Omental fat pad (tissue), 4 donors: ENCODE results near the gene CYTH3. TPM values are rescaled to one million over a fixed set of nuclear protein-coding genes. Genes with fewer than 3 reads are reported as not detected.

ENCODE experiments used
- ATAC-seq: fragments of 150-250 bp; one replicate; pipeline ENCODE4 v1.9.1; 2016; ENCODE audit warnings: mild to moderate bottlenecking, moderate library complexity; ENCODE audit not compliant: low FRiP score
- DNase-seq: peaks from one replicate; pipeline ENCODE4 v3.0.0-alpha.2; 2019; ENCODE audit warnings: low spot score
- CTCF ChIP-seq, 3 donors: fragments of 450-650 bp; IDR thresholded peaks; one replicate each; pipeline ENCODE4 v1.5.1; 2016 to 2017; ENCODE audit warnings: antibody characterized with exemption in 3 of 3, mild to moderate bottlenecking in 3 of 3, moderate library complexity in 2 of 3
- total RNA-seq, 4 donors: library from RNA; depleted of rRNA; stranded (reverse); fragments of >200 nt; gene quantifications; one replicate each; pipeline ENCODE4 v1.1.0, GENCODE V29; 2016

CYTH3 gene
- total RNA-seq, 4 donors from 2014 or later = 34.2 to 87.0 (median 60.2) TPM

- TF ChIP-seq CTCF (IDR thresholded peaks at IDR 0.05) = no peak
Observed at GRCh38 chr7:6279937-6280336, 7.5 kb upstream of the CYTH3 start.

DNA sequence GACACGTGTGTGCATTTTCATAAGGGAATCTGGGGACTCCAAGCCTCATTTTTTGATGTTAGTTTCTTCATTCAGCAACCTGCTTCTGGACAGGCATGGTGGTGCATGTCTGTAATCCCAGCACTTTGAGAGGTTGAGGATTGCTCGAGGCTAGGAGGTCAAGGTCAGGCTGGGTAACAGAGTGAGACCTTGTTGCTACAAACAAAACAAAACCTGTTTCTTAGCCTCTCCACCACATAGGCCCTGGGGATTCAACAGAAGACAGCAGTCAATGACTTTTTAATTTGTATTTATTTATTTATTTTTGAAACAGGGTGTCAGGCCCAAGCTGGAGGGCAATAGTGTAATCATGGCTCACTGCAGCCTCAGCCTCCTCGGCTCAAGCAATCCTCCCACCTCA lies 6.9 kb upstream of the CYTH3 start:
- DNase-seq = no peak
- no peak for ATAC-seq
- TF ChIP-seq CTCF (IDR thresholded peaks at IDR 0.05) = no peak

More at GRCh38 chr7:6279937-6280336, 7.5 kb upstream of the CYTH3 start:
- ATAC-seq (no peak), DNase-seq (no peak)

GRCh38 chr7:6278749-6279310 lies 6.4 kb upstream of the CYTH3 start:
- no peak for DNase-seq
- no peak for ATAC-seq
- TF ChIP-seq CTCF (IDR thresholded peaks at IDR 0.05) = no peak

GRCh38 chr7:6277476-6277875 lies 5.1 kb upstream of the CYTH3 start:
- ATAC-seq = no peak
- TF ChIP-seq CTCF (IDR thresholded peaks at IDR 0.05) = no peak
- no peak for DNase-seq

- no peak for DNase-seq
- no peak for ATAC-seq
- no peak for TF ChIP-seq CTCF (IDR thresholded peaks at IDR 0.05)
Observed at GRCh38 chr7:6276911-6277408, 4.5 kb upstream of the CYTH3 start.

GRCh38 chr7:6274743-6275142 lies 2.3 kb upstream of the CYTH3 start:
- ATAC-seq (no peak), DNase-seq (no peak)
- no peak for TF ChIP-seq CTCF (IDR thresholded peaks at IDR 0.05)

DNA sequence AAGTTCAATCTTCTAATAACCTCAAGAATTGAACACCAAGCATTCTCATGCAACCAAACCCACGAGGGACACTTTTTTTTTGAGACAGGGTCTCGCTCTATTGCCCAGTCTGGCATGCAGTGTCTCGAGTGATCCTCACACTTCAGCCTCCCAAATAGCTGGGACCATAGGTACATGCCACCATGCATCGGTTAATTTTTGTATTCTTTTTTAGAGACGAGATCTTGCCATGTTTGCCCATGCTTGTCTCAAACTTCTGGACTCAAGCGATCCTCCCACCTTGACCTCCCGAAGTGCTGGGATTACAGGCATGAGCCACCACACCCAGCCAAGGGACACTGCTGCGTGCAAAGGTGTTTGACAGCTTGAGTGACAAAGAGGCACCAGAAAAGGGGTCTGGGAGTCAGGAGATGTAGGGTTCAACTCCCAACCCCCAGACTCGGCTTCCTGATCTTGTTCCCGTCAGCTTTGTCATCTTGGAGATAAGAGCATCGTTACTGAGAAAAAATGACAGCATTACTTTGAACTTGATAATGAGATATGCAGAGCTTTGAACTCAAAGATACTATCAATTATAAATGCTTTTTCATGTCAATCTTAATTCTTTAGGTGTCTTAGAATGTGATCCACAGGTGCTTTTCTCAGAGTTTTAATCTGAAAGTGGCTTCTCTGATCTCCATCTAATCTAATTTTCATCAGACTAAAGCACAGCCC lies 1.6 kb upstream of the CYTH3 start:
- ATAC-seq (no peak), DNase-seq (no peak)
- TF ChIP-seq CTCF (IDR thresholded peaks at IDR 0.05) = no peak
